Sigmoid colon (tissue), 4 donors: ENCODE results near the gene LMOD2.

ENCODE experiments used
- POLR2A ChIP-seq, 2 donors: fragments of 450-650 bp; IDR thresholded peaks; one replicate each; pipeline ENCODE4 v1.6.1; 2016; ENCODE audit warnings: antibody characterized with exemption in 2 of 2, mild to moderate bottlenecking in 2 of 2, moderate library complexity in 2 of 2
- POLR2AphosphoS5 ChIP-seq, 4 donors: sonication (generic); formaldehyde crosslinking; IDR thresholded peaks; one replicate each; pipeline ENCODE4 v1.6.1; 2017; ENCODE audit warnings: antibody characterized with exemption in 4 of 4
- TF ChIP-seq, protein P1 (sequence below), 4 experiments: fragments of 450-650 bp in 3 of 4; fragments of 200-600 bp in 1 of 4; IDR thresholded peaks; one replicate each; pipeline ENCODE4 v1.5.1; 2016 to 2019; ENCODE audit warnings: antibody characterized with exemption in 4 of 4, mild to moderate bottlenecking in 3 of 4, moderate library complexity in 2 of 4

DNA sequence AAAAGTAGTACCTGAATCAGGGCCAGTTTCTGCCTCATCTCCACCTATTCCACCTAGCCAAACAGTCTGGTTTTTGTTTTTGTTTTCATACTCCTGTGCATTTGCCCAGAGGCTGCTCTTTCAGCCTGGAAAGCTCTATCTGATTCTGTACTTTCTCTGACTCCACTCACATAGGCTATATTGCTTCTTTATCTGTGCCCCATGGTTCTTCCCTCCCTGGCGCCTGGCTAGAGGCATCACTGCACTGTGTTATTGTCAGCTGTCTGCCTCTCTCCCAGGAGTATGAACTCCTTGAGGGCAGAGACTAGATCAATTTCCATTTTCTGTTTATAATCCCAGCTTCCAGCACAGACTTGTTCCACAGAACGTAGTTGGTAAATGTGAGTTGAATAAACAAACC is 5.1 kb upstream of the LMOD2 start:
- no peak for TF ChIP-seq POLR2A (IDR thresholded peaks at IDR 0.05)
- TF ChIP-seq, protein P1, sequence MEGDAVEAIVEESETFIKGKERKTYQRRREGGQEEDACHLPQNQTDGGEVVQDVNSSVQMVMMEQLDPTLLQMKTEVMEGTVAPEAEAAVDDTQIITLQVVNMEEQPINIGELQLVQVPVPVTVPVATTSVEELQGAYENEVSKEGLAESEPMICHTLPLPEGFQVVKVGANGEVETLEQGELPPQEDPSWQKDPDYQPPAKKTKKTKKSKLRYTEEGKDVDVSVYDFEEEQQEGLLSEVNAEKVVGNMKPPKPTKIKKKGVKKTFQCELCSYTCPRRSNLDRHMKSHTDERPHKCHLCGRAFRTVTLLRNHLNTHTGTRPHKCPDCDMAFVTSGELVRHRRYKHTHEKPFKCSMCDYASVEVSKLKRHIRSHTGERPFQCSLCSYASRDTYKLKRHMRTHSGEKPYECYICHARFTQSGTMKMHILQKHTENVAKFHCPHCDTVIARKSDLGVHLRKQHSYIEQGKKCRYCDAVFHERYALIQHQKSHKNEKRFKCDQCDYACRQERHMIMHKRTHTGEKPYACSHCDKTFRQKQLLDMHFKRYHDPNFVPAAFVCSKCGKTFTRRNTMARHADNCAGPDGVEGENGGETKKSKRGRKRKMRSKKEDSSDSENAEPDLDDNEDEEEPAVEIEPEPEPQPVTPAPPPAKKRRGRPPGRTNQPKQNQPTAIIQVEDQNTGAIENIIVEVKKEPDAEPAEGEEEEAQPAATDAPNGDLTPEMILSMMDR (IDR thresholded peaks at IDR 0.05) = no peak
- no peak for TF ChIP-seq POLR2AphosphoS5 (IDR thresholded peaks at IDR 0.05)
